DOHH2 (cell line): ENCODE data around the gene PLA2G2C.

ENCODE experiments used
- H3F3A ChIP-seq: fragments of 200-600 bp; sonication (generic), shearing (Covaris generic); 2 replicates; pipeline ENCODE4 v1.6.0; 2016; ENCODE audit warnings: antibody characterized with exemption, mild to moderate bottlenecking; ENCODE audit not compliant: control insufficient read depth, insufficient read depth
- H3K27ac ChIP-seq: fragments of 200-600 bp; sonication (generic); 2 replicates; pipeline ENCODE4 v1.5.1; 2014; ENCODE audit warnings: low read depth, mild to moderate bottlenecking, low read length, moderate library complexity
- H3K27me3 ChIP-seq: fragments of 200-600 bp; sonication (generic); 2 replicates; pipeline ENCODE4 v1.6.1; 2014; ENCODE audit warnings: mild to moderate bottlenecking, low read length, mixed read lengths; ENCODE audit not compliant: control insufficient read depth
- H3K36me3 ChIP-seq: fragments of 200-600 bp; sonication (generic); 2 replicates; pipeline ENCODE4 v1.6.1; 2014; ENCODE audit warnings: mild to moderate bottlenecking, low read length, moderate library complexity, mixed read lengths; ENCODE audit not compliant: control insufficient read depth
- H3K4me1 ChIP-seq: fragments of 200-600 bp; sonication (generic); 2 replicates; pipeline ENCODE4 v1.6.1; 2014; ENCODE audit warnings: mild to moderate bottlenecking, low read length, mixed read lengths; ENCODE audit not compliant: control insufficient read depth
- H3K4me2 ChIP-seq: fragments of 200-600 bp; sonication (generic); 2 replicates; pipeline ENCODE4 v1.6.0; 2014; ENCODE audit warnings: mild to moderate bottlenecking, low read length, moderate library complexity
- H3K4me3 ChIP-seq: fragments of 200-600 bp; sonication (generic); 2 replicates; pipeline ENCODE4 v1.5.1; 2014; ENCODE audit warnings: mild to moderate bottlenecking, low read length, mixed read lengths
- H3K79me2 ChIP-seq: fragments of 200-600 bp; sonication (generic); 2 replicates; pipeline ENCODE4 v1.6.1; 2014; ENCODE audit warnings: mild to moderate bottlenecking, low read length, mixed read lengths; ENCODE audit not compliant: control insufficient read depth
- H3K9me2 ChIP-seq: fragments of 200-600 bp; sonication (generic); replicated peaks from 2 replicates; pipeline ENCODE4 v1.6.1; 2014; ENCODE audit warnings: mild to moderate bottlenecking, low read length, mixed read lengths; ENCODE audit not compliant: control insufficient read depth
- H3K9me3 ChIP-seq: fragments of 200-600 bp; sonication (generic); 2 replicates; pipeline ENCODE4 v1.6.1; 2014; ENCODE audit warnings: antibody characterized with exemption, low read length, mixed read lengths; ENCODE audit not compliant: control insufficient read depth, insufficient read depth
- H4K20me1 ChIP-seq: fragments of 200-600 bp; sonication (generic); 2 replicates; pipeline ENCODE4 v1.6.0; 2014; ENCODE audit warnings: low read depth, mild to moderate bottlenecking, antibody characterized with exemption, low read length, moderate library complexity; ENCODE audit not compliant: control insufficient read depth, insufficient read depth
- CTCF ChIP-seq: fragments of 200-600 bp; sonication (generic); IDR thresholded peaks from one replicate; pipeline ENCODE4 v1.5.1; 2014; ENCODE audit warnings: antibody characterized with exemption, mild to moderate bottlenecking, low read depth, low read length; ENCODE audit not compliant: poor library complexity, severe bottlenecking
- EZH2phosphoT487 ChIP-seq: fragments of 200-600 bp; sonication (generic); IDR thresholded peaks from 2 replicates; pipeline ENCODE4 v1.6.1; 2017; ENCODE audit warnings: borderline replicate concordance, mild to moderate bottlenecking, antibody characterized with exemption, low read length, moderate library complexity, mixed read lengths

The PLA2G2C gene

DNA sequence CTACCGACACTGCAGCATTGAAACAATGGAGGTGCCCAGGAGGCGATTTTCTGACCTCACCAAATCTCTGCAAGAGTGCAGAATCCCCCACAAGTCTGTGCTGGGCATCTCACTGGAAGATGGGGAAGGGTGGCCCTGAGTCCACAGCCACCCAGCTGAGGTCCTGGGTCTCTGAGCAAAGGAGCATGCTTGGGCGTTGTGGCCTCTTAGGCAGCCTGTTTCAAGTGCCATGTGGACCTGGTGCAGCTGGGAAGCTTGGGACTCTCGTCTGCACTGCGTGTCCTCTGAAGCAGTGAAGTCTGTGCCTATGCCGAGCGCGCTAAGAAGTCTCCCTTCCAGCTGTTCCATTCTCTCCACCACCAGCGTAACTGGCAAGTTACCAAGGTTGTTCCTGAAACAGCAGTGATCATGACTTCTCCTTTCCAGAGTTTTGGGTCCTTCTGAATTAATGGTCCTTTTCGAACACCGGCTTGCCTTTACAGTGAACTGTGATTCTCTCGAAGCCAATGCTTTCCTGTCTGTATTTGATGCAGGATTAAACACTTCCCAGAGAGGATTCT lies 5.0 kb upstream of the PLA2G2C start:
- no peaks in the 10 kb centered on the region for H3K9me3 ChIP-seq
- H3K4me2 ChIP-seq: no peak overlapping the region
- no peaks in the 10 kb centered on the region for H3F3A ChIP-seq
- no peaks in the 10 kb centered on the region for H3K79me2 ChIP-seq
- H3K36me3 ChIP-seq: no peaks in the 10 kb centered on the region
- no peak overlapping the region for H3K27ac ChIP-seq
- H4K20me1 ChIP-seq: no peaks in the 10 kb centered on the region
- H3K9me2 ChIP-seq: no peaks in the 10 kb centered on the region
- TF ChIP-seq CTCF (no peak), EZH2phosphoT487 (no peak)
- H3K4me3 ChIP-seq: no peak overlapping the region
- H3K27me3 ChIP-seq: peaks cover 37% of the 10 kb centered on the region
- H3K4me1 ChIP-seq: peaks cover 11% of the 10 kb centered on the region

GRCh38 chr1:20190256-20191160 lies 4.2 kb upstream of the PLA2G2C start:
- no peak overlapping the region for H3K27ac ChIP-seq
- no peak for TF ChIP-seq EZH2phosphoT487
- TF ChIP-seq CTCF: no peak
- H3K4me1 ChIP-seq: peaks cover 18% of the 10 kb centered on the region
- no peaks in the 10 kb centered on the region for H3K36me3 ChIP-seq
- H3K27me3 ChIP-seq: peaks cover 38% of the 10 kb centered on the region
- H3K4me2 ChIP-seq: no peak overlapping the region
- no peaks in the 10 kb centered on the region for H3K9me2 ChIP-seq
- H3F3A ChIP-seq: no peaks in the 10 kb centered on the region
- no peak overlapping the region for H3K4me3 ChIP-seq
- no peaks in the 10 kb centered on the region for H4K20me1 ChIP-seq
- no peaks in the 10 kb centered on the region for H3K79me2 ChIP-seq
- H3K9me3 ChIP-seq: no peaks in the 10 kb centered on the region

DNA sequence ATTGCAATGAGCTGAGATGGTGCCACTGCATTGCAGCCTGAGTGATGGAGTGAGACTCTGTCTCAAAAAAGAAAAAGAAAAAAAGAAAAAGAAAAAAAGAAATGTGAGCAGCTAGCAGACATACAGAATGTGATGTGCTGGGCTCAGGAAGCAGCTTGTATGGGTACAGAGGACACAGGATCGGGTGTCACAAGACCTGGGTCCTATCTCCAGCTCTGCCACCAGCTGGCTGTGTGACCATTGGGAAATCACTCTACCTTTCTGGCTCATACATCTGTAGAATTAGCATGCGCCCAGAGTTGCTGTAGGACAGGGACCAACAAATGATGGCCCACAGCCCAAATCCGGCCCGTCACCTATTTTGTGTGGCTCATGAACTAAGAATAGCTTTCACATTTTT lies 3.3 kb upstream of the PLA2G2C start:
- Histone ChIP-seq H3K79me2 (no peaks in the 10 kb centered on the region), H3K27me3 (peaks cover 36% of the 10 kb centered on the region), H3K9me3 (no peaks in the 10 kb centered on the region), H4K20me1 (no peaks in the 10 kb centered on the region), H3K27ac (no peak overlapping the region), H3K4me3 (no peak overlapping the region), H3K4me1 (peaks cover 22% of the 10 kb centered on the region), H3K9me2 (no peaks in the 10 kb centered on the region), H3F3A (no peaks in the 10 kb centered on the region), H3K36me3 (no peaks in the 10 kb centered on the region), H3K4me2 (no peak overlapping the region)
- no peak for TF ChIP-seq EZH2phosphoT487
- no peak for TF ChIP-seq CTCF
